ENCODE results near the gene MLLT10.

MLLT10 gene

GRCh38 chr10:21516242-21517131 lies 17.5 kb upstream of the MLLT10 start:
- no peak for DNase-seq (ENCODE audit: low read depth in 2 of 2)

GRCh38 chr10:21517134-21518031 lies 16.6 kb upstream of the MLLT10 start:
- DNase-seq (ENCODE audit: low read depth in 2 of 2): no peak

GRCh38 chr10:21518149-21518640 lies 15.8 kb upstream of the MLLT10 start:
- no peak for DNase-seq (ENCODE audit: low read depth in 2 of 2)

GRCh38 chr10:21518641-21519396 lies 15.2 kb upstream of the MLLT10 start:
- no peak for DNase-seq (ENCODE audit: low read depth in 2 of 2)

GRCh38 chr10:21519397-21519933 lies 14.6 kb upstream of the MLLT10 start:
- no peak for DNase-seq (ENCODE audit: low read depth in 2 of 2)

GRCh38 chr10:21519941-21520436 lies 14.0 kb upstream of the MLLT10 start:
- DNase-seq (ENCODE audit: low read depth in 2 of 2): no peak

- no peak for DNase-seq (ENCODE audit: low read depth in 2 of 2)
These were observed 13.5 kb upstream of the MLLT10 start for GRCh38 chr10:21520509-21520908.

GRCh38 chr10:21520949-21521348 lies 13.1 kb upstream of the MLLT10 start:
- no peak for DNase-seq (ENCODE audit: low read depth in 2 of 2)

- no peak for DNase-seq (ENCODE audit: low read depth in 2 of 2)
These were observed 12.1 kb upstream of the MLLT10 start for GRCh38 chr10:21521751-21522533.

- no peak for DNase-seq (ENCODE audit: low read depth in 2 of 2)
These were observed 11.2 kb upstream of the MLLT10 start for GRCh38 chr10:21522631-21523406.

GRCh38 chr10:21523557-21524008 lies 10.4 kb upstream of the MLLT10 start:
- DNase-seq (ENCODE audit: low read depth in 2 of 2): no peak

GRCh38 chr10:21524131-21524525 lies 9.9 kb upstream of the MLLT10 start:
- no peak for DNase-seq (ENCODE audit: low read depth in 2 of 2)

GRCh38 chr10:21524526-21525366 lies 9.3 kb upstream of the MLLT10 start:
- no peak for DNase-seq (ENCODE audit: low read depth in 2 of 2)

- DNase-seq (ENCODE audit: low read depth in 2 of 2): peak; percentile 50 to 66
These were observed 8.5 kb upstream of the MLLT10 start, which contains the start of gene SKIDA1 for GRCh38 chr10:21525367-21526187. SKIDA1 (minus strand) TSS chr10:21525682; CDS start chr10:21517822, 7,860 bp downstream.

GRCh38 chr10:21526188-21526859 lies 7.7 kb upstream of the MLLT10 start:
- DNase-seq (ENCODE audit: low read depth in 2 of 2): peak; percentile 45 to 51

- peak; percentile 32 to 40 for DNase-seq (ENCODE audit: low read depth in 2 of 2)
These were observed 7.0 kb upstream of the MLLT10 start for GRCh38 chr10:21526860-21527597.

Data from stimulated activated CD4-positive, alpha-beta T cell treated with anti-CD3 and anti-CD28 coated beads, Interleukin-4, amount 100 ng/mL, for 48 hours (primary cell).